Testis (tissue), 2 donors: ENCODE measurements around the gene PARP2.

Experiments used
- CTCF ChIP-seq, 3 experiments: fragments of 450-650 bp in 2 of 3; fragments of 200-600 bp in 1 of 3; sonication (generic) in 1 of 3; IDR thresholded peaks; one replicate each; pipeline ENCODE4 v1.5.1; 2016 to 2019; ENCODE audit warnings: antibody characterized with exemption in 3 of 3, mild to moderate bottlenecking in 2 of 3, moderate library complexity in 1 of 3
- POLR2A ChIP-seq: fragments of 450-650 bp; IDR thresholded peaks from one replicate; pipeline ENCODE4 v1.6.1; 2017; ENCODE audit warnings: antibody characterized with exemption, mild to moderate bottlenecking, moderate library complexity

GRCh38 chr14:20387576-20387975 lies 44.1 kb downstream of the PARP2 start:
- TF ChIP-seq CTCF (IDR thresholded peaks at IDR 0.05) (no peak), POLR2A (no peak)
